SU-DHL-6 (cell line): Measurements from ENCODE around the gene ITIH1.

ENCODE experiments used
- H2AFZ ChIP-seq: fragments of 200-600 bp; sonication (generic); 2 replicates; pipeline ENCODE4 v1.6.1; 2014; ENCODE audit warnings: low read depth, mild to moderate bottlenecking, moderate library complexity, mixed read lengths, antibody characterized with exemption, low read length; ENCODE audit not compliant: severe bottlenecking
- H3F3A ChIP-seq: fragments of 200-600 bp; shearing (Covaris generic); 2 replicates; pipeline ENCODE4 v1.6.0; 2016; ENCODE audit warnings: antibody characterized with exemption, mild to moderate bottlenecking; ENCODE audit not compliant: insufficient read depth
- H3K27ac ChIP-seq: fragments of 200-600 bp; sonication (generic); 2 replicates; pipeline ENCODE4 v1.5.1; 2016; ENCODE audit warnings: low read depth, mild to moderate bottlenecking, low read length, moderate library complexity, mixed read lengths
- H3K27me3 ChIP-seq: fragments of 200-600 bp; sonication (generic), shearing (Covaris generic); 2 replicates; pipeline ENCODE4 v1.6.0; 2014; ENCODE audit warnings: mild to moderate bottlenecking, low read length
- H3K36me3 ChIP-seq: fragments of 200-600 bp; sonication (generic); 2 replicates; pipeline ENCODE4 v1.6.1; 2014; ENCODE audit warnings: mild to moderate bottlenecking, low read length, mixed read lengths
- H3K4me2 ChIP-seq: fragments of 300-600, 200-600 bp; shearing (Covaris generic), sonication (generic); 2 replicates; pipeline ENCODE4 v1.6.0; 2014; ENCODE audit warnings: low read length, low read depth, mild to moderate bottlenecking; ENCODE audit not compliant: poor library complexity, severe bottlenecking
- H3K4me3 ChIP-seq: fragments of 200-600 bp; sonication (generic); 2 replicates; pipeline ENCODE4 v1.5.1; 2014; ENCODE audit warnings: antibody characterized with exemption, low read length, mild to moderate bottlenecking, mixed read lengths; ENCODE audit not compliant: insufficient read depth, poor library complexity, severe bottlenecking
- H3K79me2 ChIP-seq: fragments of 200-600 bp; sonication (generic); 2 replicates; pipeline ENCODE4 v1.6.1; 2014; ENCODE audit warnings: mild to moderate bottlenecking, low read length, moderate library complexity; ENCODE audit not compliant: insufficient read depth
- H3K9ac ChIP-seq: fragments of 200-600 bp; sonication (generic); 2 replicates; pipeline ENCODE4 v1.7.0; 2014; ENCODE audit warnings: mild to moderate bottlenecking, low read length
- H3K9me2 ChIP-seq: fragments of 200-600 bp; sonication (generic); replicated peaks from 2 replicates; pipeline ENCODE4 v1.6.1; 2014; ENCODE audit warnings: low read length; ENCODE audit not compliant: insufficient read depth
- H3K9me3 ChIP-seq: fragments of 200-600 bp; sonication (generic); 2 replicates; pipeline ENCODE4 v1.6.1; 2014; ENCODE audit warnings: low read length, mixed read lengths; ENCODE audit not compliant: insufficient read depth
- H4K20me1 ChIP-seq: fragments of 200-600 bp; sonication (generic); 2 replicates; pipeline ENCODE4 v1.6.1; 2014; ENCODE audit warnings: low read depth, mild to moderate bottlenecking, antibody characterized with exemption, low read length, moderate library complexity, mixed read lengths
- EZH2phosphoT487 ChIP-seq: fragments of 200-600 bp; sonication (generic), shearing (Covaris generic); conservative IDR thresholded peaks from 2 replicates; pipeline ENCODE4 v1.6.1; 2018; ENCODE audit warnings: mild to moderate bottlenecking, antibody characterized with exemption, low read length, moderate library complexity, mixed read lengths
- TF ChIP-seq, protein P1 (sequence below): fragments of 200-600 bp; sonication (generic); IDR thresholded peaks from one replicate; pipeline ENCODE4 v1.5.1; 2017; ENCODE audit warnings: antibody characterized with exemption, mild to moderate bottlenecking, low read length, moderate library complexity; ENCODE audit not compliant: insufficient read depth, poor library complexity, severe bottlenecking

The ITIH1 gene

GRCh38 chr3:52796411-52796810, 19.0 kb downstream of the ITIH1 start:
- no peak overlapping the region for H3K4me2 ChIP-seq
- H3K4me3 ChIP-seq, result no peak overlapping the region
- H3K9ac ChIP-seq, result no peak overlapping the region
- no peak overlapping the region for H2AFZ ChIP-seq
- H3K27me3 ChIP-seq, result no peaks in the 10 kb centered on the region
- no peaks in the 10 kb centered on the region for H3K9me2 ChIP-seq
- H3K9me3 ChIP-seq, result no peaks in the 10 kb centered on the region
- no peak overlapping the region for H3K27ac ChIP-seq
- no peak for TF ChIP-seq EZH2phosphoT487
- TF ChIP-seq, protein P1, sequence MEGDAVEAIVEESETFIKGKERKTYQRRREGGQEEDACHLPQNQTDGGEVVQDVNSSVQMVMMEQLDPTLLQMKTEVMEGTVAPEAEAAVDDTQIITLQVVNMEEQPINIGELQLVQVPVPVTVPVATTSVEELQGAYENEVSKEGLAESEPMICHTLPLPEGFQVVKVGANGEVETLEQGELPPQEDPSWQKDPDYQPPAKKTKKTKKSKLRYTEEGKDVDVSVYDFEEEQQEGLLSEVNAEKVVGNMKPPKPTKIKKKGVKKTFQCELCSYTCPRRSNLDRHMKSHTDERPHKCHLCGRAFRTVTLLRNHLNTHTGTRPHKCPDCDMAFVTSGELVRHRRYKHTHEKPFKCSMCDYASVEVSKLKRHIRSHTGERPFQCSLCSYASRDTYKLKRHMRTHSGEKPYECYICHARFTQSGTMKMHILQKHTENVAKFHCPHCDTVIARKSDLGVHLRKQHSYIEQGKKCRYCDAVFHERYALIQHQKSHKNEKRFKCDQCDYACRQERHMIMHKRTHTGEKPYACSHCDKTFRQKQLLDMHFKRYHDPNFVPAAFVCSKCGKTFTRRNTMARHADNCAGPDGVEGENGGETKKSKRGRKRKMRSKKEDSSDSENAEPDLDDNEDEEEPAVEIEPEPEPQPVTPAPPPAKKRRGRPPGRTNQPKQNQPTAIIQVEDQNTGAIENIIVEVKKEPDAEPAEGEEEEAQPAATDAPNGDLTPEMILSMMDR, result no peak
- no peaks in the 10 kb centered on the region for H3K36me3 ChIP-seq
- H4K20me1 ChIP-seq, result no peaks in the 10 kb centered on the region
- H3F3A ChIP-seq, result no peaks in the 10 kb centered on the region
- H3K79me2 ChIP-seq, result no peaks in the 10 kb centered on the region

GRCh38 chr3:52798376-52798977, 21.1 kb downstream of the ITIH1 start:
- no peaks in the 10 kb centered on the region for H4K20me1 ChIP-seq
- no peaks in the 10 kb centered on the region for H3K9me2 ChIP-seq
- no peaks in the 10 kb centered on the region for H3K36me3 ChIP-seq
- H2AFZ ChIP-seq, result no peak overlapping the region
- no peak overlapping the region for H3K4me2 ChIP-seq
- H3K27me3 ChIP-seq, result no peaks in the 10 kb centered on the region
- no peaks in the 10 kb centered on the region for H3K79me2 ChIP-seq
- no peaks in the 10 kb centered on the region for H3K9me3 ChIP-seq
- no peak overlapping the region for H3K9ac ChIP-seq
- no peak overlapping the region for H3K4me3 ChIP-seq
- no peak for TF ChIP-seq EZH2phosphoT487
- TF ChIP-seq, protein P1, result no peak
- no peaks in the 10 kb centered on the region for H3F3A ChIP-seq
- no peak overlapping the region for H3K27ac ChIP-seq

DNA sequence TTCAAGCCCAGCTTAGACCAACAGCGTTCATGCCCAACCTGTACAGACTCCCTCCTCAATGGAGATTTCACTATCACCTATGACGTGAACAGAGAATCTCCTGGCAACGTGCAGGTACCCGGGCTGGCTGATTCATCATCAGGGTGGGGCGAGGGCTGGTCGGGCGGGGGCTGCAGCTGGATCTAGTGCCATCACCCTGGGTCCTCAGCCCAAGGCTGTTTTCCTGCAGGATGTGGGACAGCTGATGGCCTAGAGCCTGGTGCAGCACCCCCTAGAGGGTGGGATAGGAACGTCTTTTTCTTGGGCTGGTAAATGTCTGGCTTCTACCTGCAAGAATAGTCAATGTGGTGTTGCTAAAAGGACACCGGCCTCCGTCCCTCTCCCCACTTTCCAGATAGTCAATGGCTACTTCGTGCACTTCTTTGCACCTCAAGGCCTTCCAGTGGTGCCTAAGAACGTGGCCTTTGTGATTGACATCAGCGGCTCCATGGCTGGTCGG, 21.6 kb downstream of the ITIH1 start:
- TF ChIP-seq, protein P1, result peak; percentile 43
- no peak for TF ChIP-seq EZH2phosphoT487
- no peaks in the 10 kb centered on the region for H3K9me3 ChIP-seq
- H3K4me2 ChIP-seq, result no peak overlapping the region
- no peaks in the 10 kb centered on the region for H3K79me2 ChIP-seq
- no peaks in the 10 kb centered on the region for H4K20me1 ChIP-seq
- no peak overlapping the region for H3K9ac ChIP-seq
- H3K27ac ChIP-seq, result no peak overlapping the region
- no peaks in the 10 kb centered on the region for H3K36me3 ChIP-seq
- H3F3A ChIP-seq, result no peaks in the 10 kb centered on the region
- H3K27me3 ChIP-seq, result no peaks in the 10 kb centered on the region
- no peak overlapping the region for H3K4me3 ChIP-seq
- H3K9me2 ChIP-seq, result no peaks in the 10 kb centered on the region
- no peak overlapping the region for H2AFZ ChIP-seq
